ENCODE results near the gene FTSJ1.

The FTSJ1 gene

DNA sequence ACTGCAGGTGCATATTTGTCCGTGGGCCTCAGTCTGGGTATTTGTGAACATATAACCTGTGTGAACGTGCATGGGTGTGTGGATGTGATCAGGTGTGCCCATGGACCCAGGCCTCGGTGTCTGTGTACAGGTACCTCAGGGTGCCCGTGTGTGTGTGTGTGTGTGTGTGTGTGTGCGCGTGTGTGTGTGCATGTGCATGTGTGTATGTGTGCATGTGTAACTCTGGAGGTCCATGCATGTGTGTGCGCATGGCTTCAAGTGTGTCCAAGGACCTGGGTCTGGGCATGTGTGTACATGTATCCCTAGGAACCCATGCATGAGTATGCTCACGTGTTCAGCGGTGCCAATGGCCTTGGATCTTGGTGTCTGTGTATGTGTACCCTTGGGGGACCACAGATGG is 15.8 kb downstream of the FTSJ1 start:
- in situ Hi-C loops (cut with MboI; ENCODE audit: low sequenced_read_pairs) = loop anchor here (25.0 kb wide), 2 partner anchors 405 to 680 kb away; no protein-coding TSS in a partner anchor

DNA sequence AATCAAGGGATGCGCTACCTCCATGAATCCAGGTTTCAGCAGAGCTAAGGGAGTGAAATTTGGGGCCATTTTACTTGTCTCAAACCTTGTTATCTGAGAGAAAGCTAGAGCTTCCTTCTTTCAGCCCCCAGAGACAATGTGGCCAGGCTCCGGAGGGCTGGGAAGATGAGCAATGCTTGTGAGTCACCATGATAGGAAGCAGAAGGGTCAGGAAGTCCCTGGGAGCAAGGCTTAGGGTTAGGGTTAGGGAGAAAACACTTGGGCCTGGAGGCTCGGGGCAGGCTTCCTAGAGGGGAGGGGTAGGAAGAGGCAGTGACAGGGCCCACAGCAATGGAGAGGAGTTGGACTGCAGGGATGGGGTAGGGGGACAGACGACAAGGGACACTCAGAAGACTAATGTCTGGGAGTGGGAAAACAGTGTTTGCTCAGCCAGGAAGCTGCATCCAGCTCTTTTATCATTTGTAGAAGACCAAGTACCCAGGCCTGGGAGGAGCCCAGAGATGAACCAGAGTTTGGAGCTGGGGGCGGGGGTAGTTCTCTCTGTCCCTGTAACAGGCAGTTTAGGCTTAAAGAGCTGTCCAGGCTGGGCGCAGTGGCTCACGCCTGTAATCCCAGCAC is 16.4 kb downstream of the FTSJ1 start:
- in situ Hi-C loops (cut with MboI; ENCODE audit: low sequenced_read_pairs) = loop anchor here (25.0 kb wide), 2 partner anchors 405 to 680 kb away; no protein-coding TSS in a partner anchor

GRCh38 chrX:48493890-48494364 is 17.9 kb downstream of the FTSJ1 start:
- in situ Hi-C loops (cut with MboI; ENCODE audit: low sequenced_read_pairs) = loop anchor here (25.0 kb wide), 2 partner anchors 407 to 682 kb away; no protein-coding TSS in a partner anchor

DNA sequence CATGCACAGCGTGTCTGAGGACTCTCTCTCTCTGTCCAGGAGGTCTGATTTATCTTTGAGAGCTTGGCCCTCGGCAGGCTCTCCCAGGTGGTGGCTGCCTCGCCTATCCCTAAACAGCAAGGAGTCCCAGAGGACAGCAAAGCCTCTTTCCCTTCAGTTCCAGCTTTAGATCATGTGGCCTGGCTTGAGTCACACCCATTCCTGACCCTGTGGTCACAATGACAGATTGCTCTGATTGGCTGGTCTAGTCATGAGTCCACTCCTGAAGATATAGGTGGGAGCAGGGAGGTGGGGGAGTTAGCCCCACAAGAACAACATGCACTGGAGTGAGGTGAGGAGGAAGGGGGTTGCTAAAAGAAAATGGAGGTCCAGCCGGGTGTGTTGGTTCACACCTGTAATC is 20.7 kb downstream of the FTSJ1 start:
- in situ Hi-C loops (cut with MboI; ENCODE audit: low sequenced_read_pairs) = loop anchor here (25.0 kb wide), 2 partner anchors 409 to 684 kb away; no protein-coding TSS in a partner anchor

GRCh38 chrX:48497871-48498270 is 21.9 kb downstream of the FTSJ1 start:
- in situ Hi-C loops (cut with MboI; ENCODE audit: low sequenced_read_pairs) = loop anchor here (25.0 kb wide), 2 partner anchors 411 to 686 kb away; no protein-coding TSS in a partner anchor

GRCh38 chrX:48498374-48498809 is 22.4 kb downstream of the FTSJ1 start:
- in situ Hi-C loops (cut with MboI; ENCODE audit: low sequenced_read_pairs) = loop anchor here (25.0 kb wide), 2 partner anchors 411 to 686 kb away; no protein-coding TSS in a partner anchor

DNA sequence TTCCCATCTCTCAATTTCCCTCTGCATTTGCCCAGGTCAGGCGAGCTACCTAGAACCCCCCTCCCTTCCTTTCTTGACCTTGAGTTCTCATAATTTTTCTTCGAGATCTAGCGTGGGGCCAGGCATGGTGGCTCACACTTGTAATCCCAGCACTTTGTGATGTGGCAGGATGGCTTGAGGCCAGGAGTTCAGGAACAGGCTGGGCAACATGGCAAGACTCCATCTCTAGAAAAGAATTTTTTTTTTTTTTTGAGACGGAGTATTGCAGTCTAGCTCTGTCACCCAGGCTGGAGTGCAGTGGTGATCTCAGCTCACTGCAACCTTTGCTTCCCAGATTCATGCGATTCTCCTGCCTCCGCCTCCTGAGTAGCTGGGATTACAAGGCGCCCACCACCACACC is 28.3 kb downstream of the FTSJ1 start:
- in situ Hi-C loops (cut with MboI; ENCODE audit: low sequenced_read_pairs) = no loop called here

DNA sequence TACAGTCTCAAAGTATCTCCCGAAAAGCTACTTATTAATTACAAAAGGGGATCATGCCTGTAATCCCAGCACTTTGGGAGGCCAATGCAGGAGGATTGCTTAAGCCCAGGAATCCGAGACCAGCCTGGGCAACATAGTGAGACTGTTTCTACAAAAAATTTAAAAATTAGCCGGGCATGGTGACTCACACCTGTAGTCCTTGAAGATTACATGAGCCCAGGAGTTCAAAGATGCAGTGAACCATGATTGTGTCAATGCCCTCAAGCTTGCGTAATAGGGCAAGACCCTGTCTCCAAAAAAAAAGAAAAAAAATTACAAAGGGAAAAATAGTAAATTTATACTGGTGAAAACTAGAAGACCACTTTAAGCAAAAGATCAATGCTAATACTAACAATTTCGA is 29.5 kb downstream of the FTSJ1 start:
- in situ Hi-C loops (cut with MboI; ENCODE audit: low sequenced_read_pairs) = no loop called here

- in situ Hi-C loops (cut with MboI; ENCODE audit: low sequenced_read_pairs) = no loop called here
Observed at GRCh38 chrX:48507246-48507645, 31.2 kb downstream of the FTSJ1 start.

DNA sequence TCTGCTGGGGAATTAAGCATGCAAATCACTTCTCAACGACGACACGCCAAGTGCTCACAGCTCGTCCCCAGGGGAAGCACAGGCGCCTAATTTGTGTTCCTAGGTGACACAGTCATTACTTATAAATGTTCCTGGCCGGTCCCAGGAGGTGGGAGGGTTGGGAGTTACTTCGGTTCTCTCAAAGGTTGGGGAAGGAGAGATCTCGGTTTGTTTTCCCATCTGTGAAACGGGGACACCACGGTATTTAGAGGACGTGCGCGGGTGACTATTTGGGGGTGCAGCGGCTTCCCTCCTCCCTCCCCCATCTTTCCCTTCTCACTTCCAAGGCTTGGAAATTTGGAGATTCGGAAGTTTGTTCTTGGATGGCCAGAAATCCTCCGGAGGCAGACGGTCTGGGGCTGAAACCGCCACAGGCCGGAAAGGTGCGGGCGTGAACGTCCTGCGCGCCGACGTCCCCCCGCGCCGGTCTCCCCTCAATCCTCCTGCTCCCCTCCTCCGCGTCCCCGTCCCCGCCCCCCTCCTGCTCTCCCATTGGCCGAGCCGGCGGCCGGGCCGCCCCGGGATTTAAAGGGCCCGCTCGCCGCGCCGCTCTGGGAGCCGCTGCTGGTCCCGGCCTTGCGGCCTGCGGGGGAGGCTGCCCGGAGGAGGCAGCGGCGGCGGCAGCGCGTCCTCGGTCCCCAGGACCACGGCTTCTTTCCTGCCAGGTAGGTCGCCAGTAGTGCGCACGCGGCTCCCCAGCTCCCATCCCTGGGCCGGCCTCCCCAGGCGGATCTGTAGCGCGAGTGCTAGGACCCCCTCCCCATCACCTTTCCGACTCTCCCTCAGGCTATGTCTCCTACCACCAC is 32.6 kb downstream of the FTSJ1 start, which contains the start of gene PORCN:
Gene PORCN, plus strand, starts transcription at position 593 of the 845 bp plus-strand sequence. CDS start 829 bp downstream, outside the sequence.
- in situ Hi-C loops (cut with MboI; ENCODE audit: low sequenced_read_pairs) = no loop called here

GRCh38 chrX:48509245-48509590 is 33.2 kb downstream of the FTSJ1 start:
- in situ Hi-C loops (cut with MboI; ENCODE audit: low sequenced_read_pairs) = no loop called here

- in situ Hi-C loops (cut with MboI; ENCODE audit: low sequenced_read_pairs) = no loop called here
Observed at GRCh38 chrX:48509619-48510018, 33.6 kb downstream of the FTSJ1 start.

- in situ Hi-C loops (cut with MboI; ENCODE audit: low sequenced_read_pairs) = no loop called here
Observed at GRCh38 chrX:48511560-48511959, 35.6 kb downstream of the FTSJ1 start.

- in situ Hi-C loops (cut with MboI; ENCODE audit: low sequenced_read_pairs) = no loop called here
Observed at GRCh38 chrX:48512371-48512935, 36.5 kb downstream of the FTSJ1 start.

DNA sequence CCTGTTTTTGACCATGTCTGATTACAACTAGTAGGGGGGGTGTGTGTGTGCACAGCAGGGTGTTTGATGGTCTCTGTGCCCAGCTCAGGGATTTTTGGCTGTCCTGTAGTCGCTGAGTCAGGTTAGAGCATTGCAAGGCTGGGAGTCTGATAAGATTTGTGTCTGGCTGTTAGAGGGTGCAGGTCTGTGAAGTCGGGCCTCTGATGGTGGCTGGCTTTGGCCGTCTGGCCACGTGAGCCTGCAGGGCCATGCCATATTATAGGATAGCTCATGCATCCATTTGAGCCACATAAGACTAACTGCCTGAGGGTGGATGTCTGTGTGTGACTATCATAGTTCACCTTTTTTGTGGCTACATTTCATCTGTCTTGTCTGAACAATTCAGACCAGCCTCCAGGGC is 37.7 kb downstream of the FTSJ1 start:
- in situ Hi-C loops (cut with MboI; ENCODE audit: low sequenced_read_pairs) = no loop called here

- in situ Hi-C loops (cut with MboI; ENCODE audit: low sequenced_read_pairs) = no loop called here
Observed at GRCh38 chrX:48514126-48514806, 38.3 kb downstream of the FTSJ1 start.

DNA sequence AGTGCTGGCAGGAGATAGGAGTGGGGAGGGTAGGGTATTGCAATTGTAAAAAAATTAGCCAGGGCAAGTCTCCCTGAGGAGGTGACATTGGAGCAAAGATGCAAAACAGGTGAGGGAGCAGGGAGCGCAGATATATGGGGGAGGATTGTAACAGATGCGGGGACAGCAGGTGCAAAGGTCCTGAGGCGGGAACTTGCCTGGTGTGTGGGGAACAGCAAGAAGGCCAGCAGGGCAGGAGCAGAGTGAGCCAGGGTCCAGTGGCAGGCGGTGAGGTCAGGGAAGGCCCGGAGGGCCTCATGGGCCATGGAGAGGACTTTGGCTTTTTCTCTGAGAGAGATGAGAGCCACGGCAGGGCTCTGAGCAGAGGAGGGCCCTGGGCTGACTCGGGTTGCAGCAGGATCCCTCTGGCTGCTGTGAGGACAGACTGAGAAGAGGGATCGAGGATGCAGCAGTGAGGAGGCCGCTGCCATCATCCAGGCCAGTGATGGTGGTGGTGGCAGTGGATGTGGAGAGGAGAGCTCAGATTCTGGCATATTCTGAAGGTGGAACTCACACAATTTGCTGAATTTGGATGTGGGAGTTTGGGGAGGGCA is 39.0 kb downstream of the FTSJ1 start:
- in situ Hi-C loops (cut with MboI; ENCODE audit: low sequenced_read_pairs) = no loop called here

DNA sequence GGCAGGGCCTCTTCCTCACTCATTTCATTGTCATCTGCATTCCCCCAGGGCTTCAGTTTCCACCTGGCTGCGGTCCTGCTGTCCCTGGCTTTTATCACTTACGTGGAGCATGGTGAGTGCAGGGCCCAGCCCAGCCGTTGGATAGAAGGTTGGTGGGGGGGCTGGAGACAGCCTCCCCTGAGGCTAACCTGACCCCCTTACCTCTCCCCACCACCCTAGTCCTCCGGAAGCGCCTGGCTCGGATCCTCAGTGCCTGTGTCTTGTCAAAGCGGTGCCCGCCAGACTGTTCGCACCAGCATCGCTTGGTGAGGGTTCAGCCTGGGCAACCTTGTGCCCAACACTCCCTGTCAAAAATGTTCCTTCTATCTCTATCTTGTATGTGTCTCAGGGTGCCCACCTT is 39.8 kb downstream of the FTSJ1 start:
- in situ Hi-C loops (cut with MboI; ENCODE audit: low sequenced_read_pairs) = no loop called here

GRCh38 chrX:48516285-48516684 is 40.3 kb downstream of the FTSJ1 start:
- in situ Hi-C loops (cut with MboI; ENCODE audit: low sequenced_read_pairs) = no loop called here

GRCh38 chrX:48516987-48517386 is 41.0 kb downstream of the FTSJ1 start:
- in situ Hi-C loops (cut with MboI; ENCODE audit: low sequenced_read_pairs) = no loop called here
